DMS153 treated with DMSO at 0.1 percent for 48 hours (cell line): Measurements from ENCODE around the gene PGAM2.

ENCODE experiments used
- DNase-seq: peaks from one replicate; lab custom pipeline; 2025; ENCODE audit not compliant: unreplicated experiment; lab: John Stamatoyannopoulos, UW

Gene PGAM2

DNA sequence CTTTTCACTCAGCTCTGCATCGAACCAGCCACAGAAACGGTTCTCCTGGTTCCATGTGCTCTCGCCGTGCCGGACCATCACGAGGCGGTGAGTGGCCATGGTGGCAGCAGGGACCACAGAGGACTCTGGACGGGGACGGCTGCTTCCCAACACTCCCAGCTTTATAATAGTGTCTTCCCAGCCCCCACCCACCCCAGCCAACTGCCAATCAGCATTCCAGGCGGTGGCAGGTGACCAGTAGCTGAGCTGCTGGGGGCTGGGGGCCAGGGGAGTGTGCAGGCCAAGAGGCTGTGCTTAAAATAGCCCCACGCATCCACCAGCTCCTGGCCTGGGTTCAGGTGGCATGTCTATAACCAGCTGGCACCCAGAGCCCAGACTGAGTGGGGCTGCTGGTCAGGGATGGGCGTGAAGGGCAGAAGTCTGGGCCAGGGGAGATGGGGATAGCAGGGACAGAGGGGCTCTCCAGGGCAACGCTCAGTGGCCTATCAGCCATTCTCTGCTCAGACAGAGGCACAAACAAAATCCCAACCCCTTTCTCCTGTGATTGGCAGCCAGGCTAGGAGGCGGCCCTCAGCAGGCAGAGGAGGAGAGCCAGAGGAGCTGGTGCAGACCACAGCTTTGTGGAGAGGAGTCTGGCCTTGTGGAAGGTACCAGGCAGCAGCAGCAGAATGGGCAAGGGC lies at the start of gene PGAM2:
Gene PGAM2, minus strand, starts transcription at position 137 of the 680 bp plus-strand sequence. Its CDS starts 38 bp downstream, at position 99.
- no peak for DNase-seq

DNA sequence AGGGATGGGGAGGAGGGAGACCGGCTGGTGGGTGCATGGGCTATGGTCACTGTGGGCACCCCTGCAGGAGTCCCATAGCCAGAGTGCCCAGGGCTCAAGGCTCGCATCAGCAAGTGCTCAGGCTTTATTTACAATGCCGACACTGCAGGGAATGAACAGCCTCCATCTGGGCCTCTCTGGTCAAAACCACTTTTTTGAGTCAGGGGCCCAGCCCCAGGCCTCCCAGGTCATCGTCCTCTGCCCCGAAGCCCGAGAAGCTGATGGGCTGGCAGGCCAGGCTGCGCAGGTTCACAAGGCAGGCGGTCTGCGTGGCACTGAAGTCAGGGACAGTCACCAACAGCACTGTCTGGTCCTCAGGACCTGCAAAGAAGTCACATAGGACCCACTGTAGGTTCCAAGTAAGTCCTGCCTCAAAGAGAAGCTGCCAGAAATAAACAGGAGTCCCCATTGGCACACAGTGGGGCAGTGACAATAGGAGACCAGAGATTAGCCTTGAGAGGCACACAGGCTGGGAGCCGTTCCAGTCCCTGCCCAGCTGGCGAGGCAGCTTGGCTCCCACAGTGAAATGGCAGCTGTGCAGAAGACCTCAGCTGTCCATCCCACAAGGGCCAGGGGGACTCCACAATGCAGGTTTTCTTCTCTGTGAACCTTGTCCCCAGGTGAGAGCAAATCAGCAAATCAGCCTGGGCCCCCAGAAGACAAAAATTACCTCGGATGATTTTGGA lies 49.4 kb upstream of the PGAM2 start:
- no peak for DNase-seq

- DNase-seq, result no peak
These were observed 48.5 kb upstream of the PGAM2 start for GRCh38 chr7:44113764-44114354.

- no peak for DNase-seq
These were observed 47.8 kb upstream of the PGAM2 start for GRCh38 chr7:44112997-44113763.

- DNase-seq, result peak; percentile 26
These were observed 47.0 kb upstream of the PGAM2 start for GRCh38 chr7:44112231-44112996.

- DNase-seq, result no peak
These were observed 46.4 kb upstream of the PGAM2 start for GRCh38 chr7:44111761-44112160.

DNA sequence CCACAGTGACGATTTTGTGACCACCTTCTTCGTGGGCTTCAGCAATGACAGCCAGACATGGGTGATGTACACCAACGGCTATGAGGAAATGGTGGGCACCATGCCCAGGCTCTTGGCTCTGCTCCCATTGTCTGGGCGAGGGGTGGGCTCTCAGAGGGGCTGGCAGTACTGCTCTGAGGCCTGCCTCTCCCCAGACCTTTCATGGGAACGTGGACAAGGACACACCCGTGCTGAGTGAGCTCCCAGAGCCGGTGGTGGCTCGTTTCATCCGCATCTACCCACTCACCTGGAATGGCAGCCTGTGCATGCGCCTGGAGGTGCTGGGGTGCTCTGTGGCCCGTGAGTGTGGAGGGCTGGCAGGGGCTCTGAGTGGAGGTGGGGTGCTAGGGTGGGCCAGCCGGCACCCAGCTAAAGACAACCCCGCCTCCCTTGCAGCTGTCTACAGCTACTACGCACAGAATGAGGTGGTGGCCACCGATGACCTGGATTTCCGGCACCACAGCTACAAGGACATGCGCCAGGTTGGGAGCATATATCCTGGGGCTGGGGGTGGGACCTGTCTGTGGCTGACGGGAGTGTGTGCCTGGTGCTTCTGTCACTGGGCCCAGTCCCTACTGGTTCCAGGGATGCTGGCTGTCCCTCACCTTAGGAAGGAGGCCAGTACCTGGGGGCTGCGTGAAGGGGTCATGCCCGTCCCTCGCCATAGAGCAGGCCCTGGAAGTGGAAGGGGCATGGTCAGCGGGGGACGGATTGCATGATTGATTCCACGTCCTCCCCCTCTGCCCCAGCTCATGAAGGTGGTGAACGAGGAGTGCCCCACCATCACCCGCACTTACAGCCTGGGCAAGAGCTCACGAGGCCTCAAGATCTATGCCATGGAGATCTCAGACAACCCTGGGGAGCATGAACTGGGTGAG lies 45.6 kb upstream of the PGAM2 start:
- DNase-seq, result no peak

- DNase-seq, result no peak
These were observed 44.6 kb upstream of the PGAM2 start for GRCh38 chr7:44109991-44110390.

DNA sequence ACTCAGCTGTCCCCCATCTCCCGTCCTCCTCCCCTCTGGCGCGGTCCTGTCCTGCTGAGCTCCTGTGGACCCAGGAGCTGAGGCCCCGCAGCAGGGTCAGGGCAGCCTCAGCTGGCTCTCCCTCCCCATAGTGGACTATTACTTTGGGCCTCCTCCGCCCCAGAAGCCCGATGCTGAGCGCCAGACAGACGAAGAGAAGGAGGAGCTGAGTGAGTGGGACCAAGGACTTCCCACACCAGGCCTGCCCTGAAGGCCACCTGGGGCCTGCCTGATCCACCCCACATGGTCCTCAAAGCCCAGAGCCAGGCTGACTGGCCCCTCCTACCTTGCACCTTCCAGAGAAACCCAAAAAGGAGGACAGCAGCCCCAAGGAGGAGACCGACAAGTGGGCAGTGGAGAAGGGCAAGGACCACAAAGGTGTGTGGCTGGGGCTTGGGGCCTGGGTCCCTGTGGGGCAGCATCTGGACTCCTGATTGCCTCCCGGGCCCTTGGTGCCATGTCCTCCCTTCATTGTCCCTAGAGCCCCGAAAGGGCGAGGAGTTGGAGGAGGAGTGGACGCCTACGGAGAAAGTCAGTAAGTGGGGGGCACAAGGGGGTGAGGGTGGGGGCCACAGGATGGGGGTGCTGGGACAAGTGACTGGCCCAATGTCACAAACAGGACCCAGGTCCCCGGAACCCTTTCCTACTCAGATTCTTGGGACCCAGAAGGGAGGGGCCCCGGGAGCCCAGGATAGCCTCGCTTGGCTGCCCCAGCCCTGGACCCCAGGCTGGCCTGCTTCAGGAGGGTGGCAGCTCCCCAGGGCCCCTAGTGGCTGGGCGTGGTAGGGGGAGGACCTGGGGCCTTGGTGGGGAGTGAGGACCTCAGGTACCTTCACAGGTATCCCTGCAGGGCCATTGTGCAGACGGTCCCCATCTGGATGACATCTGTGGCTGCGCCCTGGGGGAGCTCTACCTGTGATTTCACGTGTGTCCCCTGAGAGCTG lies 43.7 kb upstream of the PGAM2 start:
- DNase-seq, result no peak

DNA sequence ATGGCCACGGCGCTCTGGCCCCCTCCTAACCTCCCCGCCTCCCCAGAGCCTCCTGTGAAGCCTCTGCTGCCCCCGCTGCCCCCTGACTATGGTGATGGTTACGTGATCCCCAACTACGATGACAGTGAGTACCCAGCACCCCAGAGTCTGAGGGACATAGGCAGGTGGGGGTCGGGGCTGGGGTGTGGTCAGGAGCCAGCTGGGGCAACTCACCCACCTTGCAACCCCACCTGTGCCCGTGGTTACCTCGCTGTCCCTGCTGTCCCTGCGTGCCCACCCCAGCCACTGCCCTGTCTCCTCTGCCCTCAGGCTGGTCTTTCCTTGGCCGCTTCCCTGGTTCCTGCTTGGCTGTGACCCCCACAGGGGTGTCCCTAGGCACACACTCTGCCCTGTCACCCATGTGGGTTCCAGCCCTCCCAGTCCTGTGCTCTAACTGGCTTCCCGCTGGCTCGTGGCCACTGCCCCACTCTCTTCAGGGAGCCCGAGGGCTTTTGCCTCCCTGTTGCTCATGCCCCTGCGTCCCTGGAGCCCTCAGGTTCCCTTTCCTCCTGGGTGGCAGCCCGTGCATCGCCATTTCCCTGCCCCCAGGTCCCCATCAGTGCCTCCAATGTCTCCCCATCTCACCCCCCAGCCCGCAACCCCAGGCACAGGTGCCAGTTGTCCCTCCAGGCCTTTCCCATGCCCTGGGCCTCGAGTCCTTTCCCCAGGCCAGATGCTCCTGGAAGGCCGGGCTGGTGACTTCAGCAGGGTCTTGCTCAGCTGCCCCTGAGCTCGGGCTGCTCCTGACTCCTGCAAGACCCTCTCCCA lies 42.8 kb upstream of the PGAM2 start:
- DNase-seq, result no peak

GRCh38 chr7:44107116-44107960 lies 42.0 kb upstream of the PGAM2 start:
- DNase-seq, result no peak

GRCh38 chr7:44106311-44107065 lies 41.1 kb upstream of the PGAM2 start:
- no peak for DNase-seq

- no peak for DNase-seq
These were observed 40.5 kb upstream of the PGAM2 start for GRCh38 chr7:44105832-44106231.

DNA sequence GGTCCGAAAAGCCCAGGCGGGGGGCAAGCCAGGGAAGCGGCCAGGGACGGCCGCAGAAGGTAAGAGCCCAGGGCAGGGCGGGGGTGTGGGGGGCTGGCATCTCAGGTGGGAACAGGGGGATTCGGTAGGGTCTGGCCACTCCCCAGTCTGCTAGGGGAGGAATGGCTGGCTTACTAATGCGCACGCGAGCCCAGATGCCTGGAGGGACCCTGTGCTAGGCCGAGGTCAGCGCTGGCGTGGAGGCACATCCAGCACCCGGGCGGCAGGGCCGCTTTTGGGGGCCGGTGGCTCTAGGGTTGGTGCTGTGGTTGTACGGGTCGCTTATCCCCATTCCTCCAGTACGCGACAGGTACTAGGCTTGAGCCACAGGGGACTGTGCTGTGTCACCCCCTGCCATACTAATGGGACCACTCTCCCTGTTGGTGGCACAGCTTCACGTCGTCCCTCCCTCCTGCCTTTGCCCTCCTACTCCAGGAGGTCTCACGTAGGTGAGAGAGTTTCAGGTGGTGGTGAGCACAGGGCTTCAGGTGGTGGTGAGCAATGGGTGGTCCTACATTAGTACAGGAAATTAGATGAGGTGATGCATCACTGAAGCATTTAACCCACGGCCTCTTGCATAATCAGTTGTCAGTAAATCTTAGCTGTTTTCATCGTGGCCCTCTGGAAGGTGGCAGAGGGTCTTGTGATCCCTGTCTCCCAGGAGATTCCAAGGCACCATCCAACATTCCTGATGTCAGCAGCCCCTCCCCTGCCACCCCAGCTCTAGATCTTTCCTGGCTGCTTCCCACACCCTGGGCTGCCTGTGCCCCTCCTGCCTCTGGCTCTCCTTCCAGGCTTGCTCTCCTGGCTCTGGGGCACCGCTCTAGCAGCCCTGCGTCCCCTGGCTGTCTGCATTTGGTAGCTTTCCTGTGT lies 39.7 kb upstream of the PGAM2 start:
- DNase-seq, result no peak
